ENCODE data around the gene RCAN2.

Gene RCAN2

DNA sequence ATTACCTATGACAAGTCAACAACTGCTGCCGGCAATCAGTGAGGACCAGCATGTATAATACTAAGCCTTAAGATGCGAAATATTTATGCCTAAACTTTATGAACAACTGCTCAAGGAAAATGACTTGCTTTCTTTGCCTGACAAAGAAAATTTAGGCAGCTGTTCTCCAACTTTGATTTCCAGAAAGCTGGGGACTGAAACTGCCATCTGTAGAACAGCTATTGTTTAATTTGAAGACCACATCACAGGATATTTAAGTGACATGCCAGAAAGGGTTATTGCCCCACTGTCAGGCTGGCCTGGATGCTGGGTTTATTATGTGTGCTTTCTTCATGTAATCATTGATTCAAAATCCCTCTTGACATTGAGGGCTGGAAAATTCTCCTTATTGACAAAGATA lies 166.5 kb downstream of the RCAN2 start:
- no peak overlapping the region for H3K4me3 ChIP-seq (ENCODE audit: control insufficient read depth, low read depth, low read length)
- no peak for DNase-seq (ENCODE audit: low read depth)
- no peak for TF ChIP-seq CTCF (conservative IDR thresholded peaks at IDR 0.05; ENCODE audit: control insufficient read depth, insufficient read depth, low read depth, low read length)

DNA sequence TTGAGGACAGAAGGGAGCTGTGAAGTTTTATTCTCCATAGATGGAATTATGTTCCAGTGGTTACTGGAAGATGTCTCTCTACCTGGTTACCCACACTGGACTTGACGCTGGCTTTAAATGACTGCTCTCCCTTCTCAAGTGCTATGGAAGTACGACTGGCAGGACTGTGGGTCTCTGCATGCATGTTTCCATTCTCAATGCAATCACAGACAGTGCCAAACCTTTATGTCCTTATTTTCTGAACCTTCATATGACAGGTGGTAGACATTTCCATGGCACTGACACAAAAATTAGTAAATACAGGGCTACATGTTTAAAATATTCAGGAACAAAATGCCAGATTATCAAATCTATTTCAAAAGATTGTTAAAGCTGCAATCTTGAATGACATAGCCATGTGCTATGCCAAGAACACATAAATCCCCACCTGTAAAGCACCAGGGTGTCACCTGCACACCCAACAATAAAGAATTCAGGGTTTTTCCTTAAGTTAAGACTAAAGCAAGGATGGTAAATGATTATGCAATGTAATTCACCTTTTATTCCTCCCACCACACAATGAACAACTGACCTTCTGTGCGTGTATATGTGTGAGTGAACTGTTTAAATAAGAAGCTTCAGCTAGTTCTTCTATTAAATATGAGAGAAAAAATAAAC lies 167.2 kb downstream of the RCAN2 start:
- DNase-seq (ENCODE audit: low read depth), result no peak
- no peak overlapping the region for H3K4me3 ChIP-seq (ENCODE audit: control insufficient read depth, low read depth, low read length)
- TF ChIP-seq CTCF (conservative IDR thresholded peaks at IDR 0.05; ENCODE audit: control insufficient read depth, insufficient read depth, low read depth, low read length), result no peak

- no peak for TF ChIP-seq CTCF (conservative IDR thresholded peaks at IDR 0.05; ENCODE audit: control insufficient read depth, insufficient read depth, low read depth, low read length)
- peak; percentile 95 for DNase-seq (ENCODE audit: low read depth)
- H3K4me3 ChIP-seq (ENCODE audit: control insufficient read depth, low read depth, low read length), result no peak overlapping the region
Observed at GRCh38 chr6:46323312-46323965, 167.8 kb downstream of the RCAN2 start.

DNA sequence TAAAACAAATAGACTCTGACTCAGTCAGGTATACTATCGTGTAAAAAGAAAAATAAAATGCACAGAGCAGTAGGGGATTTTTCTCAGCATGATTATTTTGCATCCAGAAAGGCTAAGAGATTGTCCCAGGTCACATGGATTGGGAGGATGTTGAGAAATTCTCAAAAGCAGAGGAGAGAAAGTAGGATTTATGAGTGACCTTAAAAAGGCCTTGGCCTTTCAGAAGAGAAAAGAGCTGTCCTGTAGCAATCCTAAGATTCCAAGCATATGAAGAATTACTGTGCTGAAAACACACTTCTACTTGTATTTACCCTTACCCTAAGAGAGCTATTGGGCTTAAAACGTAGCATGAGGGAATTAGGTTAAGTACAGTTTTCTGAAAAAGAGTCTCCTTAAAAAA lies 170.7 kb downstream of the RCAN2 start:
- no peak for TF ChIP-seq CTCF (conservative IDR thresholded peaks at IDR 0.05; ENCODE audit: control insufficient read depth, insufficient read depth, low read depth, low read length)
- H3K4me3 ChIP-seq (ENCODE audit: control insufficient read depth, low read depth, low read length), result no peak overlapping the region
- peak; percentile 41 for DNase-seq (ENCODE audit: low read depth)

DNA sequence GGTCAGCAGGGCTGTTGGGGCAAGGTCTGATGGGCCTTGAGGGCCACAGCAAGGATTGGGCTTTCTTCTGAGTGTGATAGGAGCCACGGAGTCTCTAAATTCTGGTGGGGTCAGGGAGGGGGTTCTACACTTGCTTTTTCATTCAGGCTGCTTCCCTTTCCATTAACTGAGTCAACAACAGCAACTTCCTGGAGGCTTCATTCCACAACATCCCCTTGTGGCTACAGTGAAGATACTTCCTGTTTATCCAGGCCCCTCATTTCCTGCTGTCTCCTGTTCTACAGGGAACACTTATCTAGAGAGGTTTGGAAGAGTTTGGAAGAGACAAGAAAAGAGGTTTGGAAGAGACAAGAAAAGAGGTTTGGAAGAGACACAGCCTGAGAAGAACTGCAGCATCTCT lies 175.7 kb downstream of the RCAN2 start:
- DNase-seq (ENCODE audit: low read depth), result no peak
- TF ChIP-seq CTCF (conservative IDR thresholded peaks at IDR 0.05; ENCODE audit: control insufficient read depth, insufficient read depth, low read depth, low read length), result no peak

DNA sequence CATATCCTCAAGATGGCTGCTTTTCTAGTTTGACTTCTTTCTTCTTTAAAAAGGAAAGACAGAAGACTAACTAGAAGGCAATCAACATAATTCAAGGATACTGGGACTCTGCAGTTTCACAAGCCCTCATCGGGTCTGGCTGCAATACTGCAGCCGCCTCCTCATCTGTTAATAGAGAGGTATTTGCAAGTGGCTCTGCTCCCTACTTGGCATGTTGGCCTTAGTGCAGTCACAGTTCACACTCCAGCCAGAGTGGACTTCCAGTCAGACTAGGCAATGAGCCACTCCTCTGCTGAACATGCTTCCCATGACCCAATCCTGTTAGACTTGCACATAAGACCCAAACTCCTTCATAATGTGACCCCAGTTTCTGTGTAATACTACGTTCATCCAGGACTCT lies 178.6 kb downstream of the RCAN2 start:
- no peak overlapping the region for H3K4me3 ChIP-seq (ENCODE audit: control insufficient read depth, low read depth, low read length)
- TF ChIP-seq CTCF (conservative IDR thresholded peaks at IDR 0.05; ENCODE audit: control insufficient read depth, insufficient read depth, low read depth, low read length), result no peak
- DNase-seq (ENCODE audit: low read depth), result peak; percentile 20

More for the DNA sequence above, 175.7 kb downstream of the RCAN2 start:
- no peak overlapping the region for H3K4me3 ChIP-seq (ENCODE audit: control insufficient read depth, low read depth, low read length)
